Measurements from ENCODE around the gene CEP55.

CEP55 gene

DNA sequence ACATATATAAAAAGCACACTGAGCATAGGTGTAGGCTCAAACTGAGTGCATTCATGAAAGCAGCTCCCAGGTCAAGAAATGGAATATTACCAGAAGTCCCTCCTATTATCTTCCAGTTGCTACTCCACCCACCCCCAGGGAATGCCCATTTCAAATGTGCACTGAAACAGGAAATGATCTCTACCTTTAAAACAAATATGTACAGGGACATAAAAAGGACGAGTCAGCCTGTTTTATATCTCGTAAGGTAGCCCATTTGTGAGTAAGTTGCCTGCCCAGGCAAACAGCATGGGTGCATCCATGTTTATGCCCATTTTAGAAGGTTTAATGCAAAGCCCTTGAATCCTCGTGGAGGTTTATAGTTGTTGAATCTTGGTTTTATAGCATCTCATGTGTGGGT, 80.5 kb downstream of the CEP55 start:
- Histone ChIP-seq H3K79me2 (ENCODE audit: low read length) (no peaks in the 10 kb centered on the region), H3K4me1 (ENCODE audit: low read length) (no peaks in the 10 kb centered on the region), H3K9me2 (replicated peaks; ENCODE audit: insufficient read depth, low read length) (no peaks in the 10 kb centered on the region), H3K36me3 (replicated peaks; ENCODE audit: insufficient read depth, low read length) (no peaks in the 10 kb centered on the region), H2AFZ (ENCODE audit: low read length) (no peak overlapping the region), H3K9ac (ENCODE audit: low read length) (no peak overlapping the region), H3K27me3 (replicated peaks; ENCODE audit: insufficient read depth, low read length) (no peaks in the 10 kb centered on the region), H3F3A (ENCODE audit: insufficient read depth, low read length) (no peaks in the 10 kb centered on the region), H3K4me3 (ENCODE audit: low read length) (no peak overlapping the region), H4K20me1 (ENCODE audit: insufficient read depth, low read length) (no peaks in the 10 kb centered on the region), H3K9me3 (replicated peaks; ENCODE audit: insufficient read depth, low read length) (no peaks in the 10 kb centered on the region), H3K27ac (ENCODE audit: low read length) (no peak overlapping the region), H3K4me2 (ENCODE audit: low read depth, low read length) (no peak overlapping the region)
- DNase-seq: no peak
- TF ChIP-seq EZH2phosphoT487 (IDR thresholded peaks at IDR 0.05; ENCODE audit: low read length) (no peak), CTCF (IDR thresholded peaks at IDR 0.05; ENCODE audit: low read length) (no peak), EZH2 (optimal IDR thresholded peaks at IDR 0.05; ENCODE audit: low read depth, low read length) (no peak)

- Histone ChIP-seq H3K4me2 (ENCODE audit: low read depth, low read length) (no peak overlapping the region), H3K27ac (ENCODE audit: low read length) (no peak overlapping the region)
Measured at GRCh38 chr10:93577565-93577964, 81.2 kb downstream of the CEP55 start.

More at GRCh38 chr10:93577565-93577964, 81.2 kb downstream of the CEP55 start:
- H3K36me3 ChIP-seq (replicated peaks; ENCODE audit: insufficient read depth, low read length): no peaks in the 10 kb centered on the region
- no peak overlapping the region for H3K9ac ChIP-seq (ENCODE audit: low read length)
- H3K27me3 ChIP-seq (replicated peaks; ENCODE audit: insufficient read depth, low read length): no peaks in the 10 kb centered on the region
- H3F3A ChIP-seq (ENCODE audit: insufficient read depth, low read length): no peaks in the 10 kb centered on the region
- TF ChIP-seq EZH2phosphoT487 (IDR thresholded peaks at IDR 0.05; ENCODE audit: low read length) (no peak), CTCF (IDR thresholded peaks at IDR 0.05; ENCODE audit: low read length) (no peak), EZH2 (optimal IDR thresholded peaks at IDR 0.05; ENCODE audit: low read depth, low read length) (no peak)
- no peaks in the 10 kb centered on the region for H4K20me1 ChIP-seq (ENCODE audit: insufficient read depth, low read length)
- H2AFZ ChIP-seq (ENCODE audit: low read length): no peak overlapping the region
- no peaks in the 10 kb centered on the region for H3K79me2 ChIP-seq (ENCODE audit: low read length)
- H3K4me1 ChIP-seq (ENCODE audit: low read length): no peaks in the 10 kb centered on the region
- H3K9me2 ChIP-seq (replicated peaks; ENCODE audit: insufficient read depth, low read length): no peaks in the 10 kb centered on the region
- no peaks in the 10 kb centered on the region for H3K9me3 ChIP-seq (replicated peaks; ENCODE audit: insufficient read depth, low read length)
- no peak overlapping the region for H3K4me3 ChIP-seq (ENCODE audit: low read length)
- DNase-seq: no peak

Measured in MM.1S (cell line).